Endothelial cell of umbilical vein (primary cell): ENCODE measurements around the gene GABRA6.

ENCODE experiments used
- EZH2 ChIP-seq: IDR thresholded peaks from 2 replicates; pipeline ENCODE4 v1.6.1; 2012; ENCODE audit warnings: borderline replicate concordance, low read depth, mild to moderate bottlenecking, moderate library complexity, low read length, inconsistent platforms; ENCODE audit not compliant: severe bottlenecking
- MYC ChIP-seq: IDR thresholded peaks from one replicate; pipeline ENCODE4 v1.6.1; 2011; ENCODE audit warnings: mild to moderate bottlenecking, low read depth, low read length
- POLR2A ChIP-seq: IDR thresholded peaks from 2 replicates; pipeline ENCODE4 v1.6.1; 2012; ENCODE audit warnings: low read depth, mild to moderate bottlenecking, control low read depth, low read length
- POLR2AphosphoS5 ChIP-seq: IDR thresholded peaks from 2 replicates; pipeline ENCODE4 v1.6.1; 2012; ENCODE audit warnings: low read depth, mild to moderate bottlenecking, control low read depth, low read length, moderate library complexity; ENCODE audit not compliant: insufficient read depth
- TF ChIP-seq, protein P1 (sequence below), 2 donors: IDR thresholded peaks; 1 replicate in 1 of 2; 2 replicates in 1 of 2; pipeline ENCODE4 v1.5.1; 2011; ENCODE audit warnings: low read length in 2 of 2, mild to moderate bottlenecking in 2 of 2, moderate library complexity in 2 of 2, control low read depth in 1 of 2, inconsistent platforms in 1 of 2, low read depth in 1 of 2; ENCODE audit not compliant: insufficient read depth in 1 of 2; ENCODE audit errors: extremely low read depth in 1 of 2

- TF ChIP-seq, protein P1, sequence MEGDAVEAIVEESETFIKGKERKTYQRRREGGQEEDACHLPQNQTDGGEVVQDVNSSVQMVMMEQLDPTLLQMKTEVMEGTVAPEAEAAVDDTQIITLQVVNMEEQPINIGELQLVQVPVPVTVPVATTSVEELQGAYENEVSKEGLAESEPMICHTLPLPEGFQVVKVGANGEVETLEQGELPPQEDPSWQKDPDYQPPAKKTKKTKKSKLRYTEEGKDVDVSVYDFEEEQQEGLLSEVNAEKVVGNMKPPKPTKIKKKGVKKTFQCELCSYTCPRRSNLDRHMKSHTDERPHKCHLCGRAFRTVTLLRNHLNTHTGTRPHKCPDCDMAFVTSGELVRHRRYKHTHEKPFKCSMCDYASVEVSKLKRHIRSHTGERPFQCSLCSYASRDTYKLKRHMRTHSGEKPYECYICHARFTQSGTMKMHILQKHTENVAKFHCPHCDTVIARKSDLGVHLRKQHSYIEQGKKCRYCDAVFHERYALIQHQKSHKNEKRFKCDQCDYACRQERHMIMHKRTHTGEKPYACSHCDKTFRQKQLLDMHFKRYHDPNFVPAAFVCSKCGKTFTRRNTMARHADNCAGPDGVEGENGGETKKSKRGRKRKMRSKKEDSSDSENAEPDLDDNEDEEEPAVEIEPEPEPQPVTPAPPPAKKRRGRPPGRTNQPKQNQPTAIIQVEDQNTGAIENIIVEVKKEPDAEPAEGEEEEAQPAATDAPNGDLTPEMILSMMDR (IDR thresholded peaks at IDR 0.05; ENCODE audit: extremely low read depth in 1 of 2, insufficient read depth in 1 of 2, low read depth in 1 of 2, low read length in 2 of 2): no peak
- no peak for TF ChIP-seq EZH2
- no peak for TF ChIP-seq POLR2AphosphoS5
- TF ChIP-seq POLR2A: no peak
- no peak for TF ChIP-seq MYC
Measured at GRCh38 chr5:161713042-161713441, 27.5 kb downstream of the GABRA6 start.
